CD14-positive monocyte (primary cell): ENCODE results near the gene NMBR. TPM values are rescaled to one million over a fixed set of nuclear protein-coding genes. Genes with fewer than 3 reads are reported as not detected.
A peak's percentile ranks its signal among the peaks of the same experiment; 100 is the strongest.

Experiments used
- DNase-seq, 3 donors: peaks; one replicate each; pipeline ENCODE4 v3.0.0-alpha.2; 2011 to 2022
- H2AFZ ChIP-seq: 2 replicates; pipeline ENCODE4 v1.6.0; 2012; ENCODE audit warnings: mild to moderate bottlenecking, low read depth, low read length, inconsistent platforms; ENCODE audit not compliant: insufficient read depth, poor library complexity, severe bottlenecking
- H3K27ac ChIP-seq, 2 donors: 1 replicate in 1 of 2; 2 replicates in 1 of 2; pipeline ENCODE4 v1.5.1; 2012 to 2013; ENCODE audit warnings: low read length in 2 of 2, control low read depth in 1 of 2, inconsistent platforms in 1 of 2, low read depth in 1 of 2, mild to moderate bottlenecking in 1 of 2
- H3K27me3 ChIP-seq, 2 donors: one replicate each; pipeline versions ENCODE4 v1.6.0 to v1.6.1; 2011 to 2013; ENCODE audit warnings: low read length in 2 of 2; ENCODE audit not compliant: control insufficient read depth in 2 of 2, insufficient read depth in 2 of 2
- H3K36me3 ChIP-seq, 2 donors: replicated peaks in 1 of 2; 1 replicate in 1 of 2; 2 replicates in 1 of 2; pipeline versions ENCODE4 v1.5.1 to v1.6.1; 2012 to 2013; ENCODE audit warnings: low read length in 2 of 2, control low read depth in 1 of 2, inconsistent platforms in 1 of 2, mild to moderate bottlenecking in 1 of 2; ENCODE audit not compliant: insufficient read depth in 2 of 2, control insufficient read depth in 1 of 2
- H3K4me1 ChIP-seq, 2 donors: 1 replicate in 1 of 2; 2 replicates in 1 of 2; pipeline versions ENCODE4 v1.5.1 to v1.6.1; 2012 to 2013; ENCODE audit warnings: low read length in 2 of 2, control low read depth in 1 of 2, inconsistent platforms in 1 of 2, mild to moderate bottlenecking in 1 of 2, moderate library complexity in 1 of 2; ENCODE audit not compliant: insufficient read depth in 2 of 2, control insufficient read depth in 1 of 2
- H3K4me2 ChIP-seq: replicated peaks from 2 replicates; pipeline ENCODE3; 2012; ENCODE audit warnings: low read length, moderate library complexity, mild to moderate bottlenecking; ENCODE audit not compliant: poor library complexity, severe bottlenecking; ENCODE audit errors: extremely low read depth
- H3K4me3 ChIP-seq, 3 experiments: fragments of 200-600 bp in 1 of 3; sonication (generic) in 1 of 3; replicated peaks in 1 of 3; 1 replicate in 2 of 3; 2 replicates in 1 of 3; pipeline ENCODE4 v1.5.1; 2011 to 2013; ENCODE audit warnings: low read length in 3 of 3, mild to moderate bottlenecking in 3 of 3, control low read depth in 2 of 3, low read depth in 2 of 3, inconsistent platforms in 1 of 3, moderate library complexity in 1 of 3
- H3K79me2 ChIP-seq: 2 replicates; pipeline ENCODE4 v1.6.0; 2012; ENCODE audit warnings: mild to moderate bottlenecking, control low read depth, inconsistent platforms, low read length, moderate library complexity; ENCODE audit not compliant: insufficient read depth
- H3K9ac ChIP-seq: 2 replicates; pipeline ENCODE4 v1.6.0; 2017; ENCODE audit warnings: low read length, mild to moderate bottlenecking; ENCODE audit not compliant: insufficient read depth, poor library complexity, severe bottlenecking
- H3K9me3 ChIP-seq, 2 donors: replicated peaks in 1 of 2; 1 replicate in 1 of 2; 2 replicates in 1 of 2; pipeline versions ENCODE4 v1.5.1 to v1.6.1; 2012 to 2013; ENCODE audit warnings: low read length in 2 of 2, control low read depth in 1 of 2; ENCODE audit not compliant: control insufficient read depth in 1 of 2, insufficient read depth in 1 of 2
- H4K20me1 ChIP-seq: 2 replicates; pipeline ENCODE4 v1.6.0; 2012; ENCODE audit warnings: mild to moderate bottlenecking, low read length, control low read depth, moderate library complexity; ENCODE audit not compliant: insufficient read depth
- H3K27ac Mint-ChIP-seq, 7 donors: one replicate each; pipeline ENCODE4 v1.8.0; 2020; ENCODE audit warnings: mild to moderate bottlenecking in 7 of 7, mixed read lengths in 7 of 7, moderate library complexity in 6 of 7, inconsistent platforms in 2 of 7
- H3K27me3 Mint-ChIP-seq, 3 donors: one replicate each; pipeline ENCODE4 v1.8.0; 2021 to 2022; ENCODE audit warnings: low read depth in 3 of 3, mild to moderate bottlenecking in 3 of 3, mixed read lengths in 3 of 3, moderate library complexity in 3 of 3, inconsistent platforms in 1 of 3
- H3K36me3 Mint-ChIP-seq, 2 donors: one replicate each; pipeline ENCODE4 v1.8.0; 2020; ENCODE audit warnings: mixed read lengths in 2 of 2, inconsistent platforms in 1 of 2, mild to moderate bottlenecking in 1 of 2
- H3K4me1 Mint-ChIP-seq: one replicate; pipeline ENCODE4 v1.8.0; 2020; ENCODE audit warnings: mild to moderate bottlenecking, mixed read lengths
- H3K4me3 Mint-ChIP-seq, 2 donors: one replicate each; pipeline ENCODE4 v1.8.0; 2020; ENCODE audit warnings: mild to moderate bottlenecking in 2 of 2, mixed read lengths in 2 of 2, moderate library complexity in 1 of 2
- H3K9me3 Mint-ChIP-seq, 7 donors: one replicate each; pipeline ENCODE4 v1.8.0; 2020 to 2022; ENCODE audit warnings: mixed read lengths in 7 of 7, mild to moderate bottlenecking in 6 of 7, moderate library complexity in 6 of 7, inconsistent platforms in 2 of 7
- CTCF ChIP-seq: fragments of 200-600 bp; IDR thresholded peaks from one replicate; pipeline ENCODE4 v1.8.0; 2022; ENCODE audit warnings: antibody characterized with exemption, mild to moderate bottlenecking
- WGBS: methylation state at CpG from one replicate; pipeline ENCODE4 v1.1.5; 2013; ENCODE audit warnings: missing lambda C conversion rate; ENCODE audit not compliant: insufficient coverage; 5-methylcytosine and 5-hydroxymethylcytosine counted together
- intact Hi-C, 2 donors: fragments of 100-400 bp; cut with micrococcal nuclease; formaldehyde crosslinking; loops; one replicate each; pipeline versions ENCODE4 v1.15.0 to v1.15.1; 2023
- polyA plus RNA-seq, 3 donors: library from polyadenylated mRNA; depleted of rRNA in 1 of 3; unstranded in 2 of 3; stranded (reverse) in 1 of 3; fragments of 300-500 nt in 2 of 3; fragments of >200 nt in 1 of 3; fragmentation: Illumina TruSeq in 2 of 3; gene quantifications; 1 replicate in 2 of 3; 2 replicates in 1 of 3; pipeline ENCODE4 v1.2.3, GENCODE V29; 2012 to 2021

NMBR gene
- polyA plus RNA-seq, 3 donors: not detected

GRCh38 chr6:142187209-142187608 is 40.3 kb upstream of the NMBR start:
- Histone ChIP-seq H4K20me1 (peaks cover 13% of the 10 kb centered on the region), H3K4me3 (no peak overlapping the region), H3K79me2 (no peaks in the 10 kb centered on the region), H3K27ac (no peak overlapping the region), H3K4me2 (no peak overlapping the region), H3K9me3 (no peaks in the 10 kb centered on the region), H3K27me3 (no peaks in the 10 kb centered on the region), H3K36me3 (peaks cover 21 to 47% of the 10 kb centered on the region in 2 donors), H2AFZ (no peak overlapping the region), H3K4me1 (no peaks in the 10 kb centered on the region), H3K9ac (no peak overlapping the region)
- Mint-ChIP-seq H3K27ac (no peak overlapping the region), H3K36me3 (peaks cover 30 to 47% of the 10 kb centered on the region in 2 donors), H3K9me3 (no peaks in the 10 kb centered on the region), H3K27me3 (no peaks in the 10 kb centered on the region), H3K4me1 (peaks cover 1% of the 10 kb centered on the region), H3K4me3 (no peak overlapping the region)
- no peak for DNase-seq
- no peak for TF ChIP-seq CTCF
- no CpG with 5 or more reads among the region's 1 CpG for WGBS
- intact Hi-C loops: no loop called here

- no peaks in the 10 kb centered on the region for H3K27me3 Mint-ChIP-seq
- H3K36me3 Mint-ChIP-seq: peaks cover 32 to 59% of the 10 kb centered on the region in 2 donors
- Histone ChIP-seq H3K4me2 (no peak overlapping the region), H3K79me2 (no peaks in the 10 kb centered on the region), H3K4me3 (no peak overlapping the region), H4K20me1 (peaks cover 9% of the 10 kb centered on the region), H3K4me1 (no peaks in the 10 kb centered on the region), H3K9ac (no peak overlapping the region), H3K36me3 (peaks cover 15 to 33% of the 10 kb centered on the region in 2 donors), H3K27ac (no peak overlapping the region), H3K27me3 (no peaks in the 10 kb centered on the region), H3K9me3 (no peaks in the 10 kb centered on the region), H2AFZ (no peak overlapping the region)
- DNase-seq: no peak
- H3K27ac Mint-ChIP-seq: peak overlapping the region in 1 of 7 donors; percentile 58
- no CpG with 5 or more reads among the region's 1 CpG for WGBS
- intact Hi-C loops: no loop called here
- TF ChIP-seq CTCF: no peak
- H3K4me1 Mint-ChIP-seq: peaks cover 1% of the 10 kb centered on the region
- no peak overlapping the region for H3K4me3 Mint-ChIP-seq
- H3K9me3 Mint-ChIP-seq: no peaks in the 10 kb centered on the region
These were observed 38.7 kb upstream of the NMBR start for GRCh38 chr6:142185641-142186040.
